ENCODE data around the gene MKKS.
"Not testable (repeated sequence)": the region's sequence is repeated elsewhere in the genome, so short reads cannot be mapped to it uniquely, and the experiment has no call there.

The MKKS gene

DNA sequence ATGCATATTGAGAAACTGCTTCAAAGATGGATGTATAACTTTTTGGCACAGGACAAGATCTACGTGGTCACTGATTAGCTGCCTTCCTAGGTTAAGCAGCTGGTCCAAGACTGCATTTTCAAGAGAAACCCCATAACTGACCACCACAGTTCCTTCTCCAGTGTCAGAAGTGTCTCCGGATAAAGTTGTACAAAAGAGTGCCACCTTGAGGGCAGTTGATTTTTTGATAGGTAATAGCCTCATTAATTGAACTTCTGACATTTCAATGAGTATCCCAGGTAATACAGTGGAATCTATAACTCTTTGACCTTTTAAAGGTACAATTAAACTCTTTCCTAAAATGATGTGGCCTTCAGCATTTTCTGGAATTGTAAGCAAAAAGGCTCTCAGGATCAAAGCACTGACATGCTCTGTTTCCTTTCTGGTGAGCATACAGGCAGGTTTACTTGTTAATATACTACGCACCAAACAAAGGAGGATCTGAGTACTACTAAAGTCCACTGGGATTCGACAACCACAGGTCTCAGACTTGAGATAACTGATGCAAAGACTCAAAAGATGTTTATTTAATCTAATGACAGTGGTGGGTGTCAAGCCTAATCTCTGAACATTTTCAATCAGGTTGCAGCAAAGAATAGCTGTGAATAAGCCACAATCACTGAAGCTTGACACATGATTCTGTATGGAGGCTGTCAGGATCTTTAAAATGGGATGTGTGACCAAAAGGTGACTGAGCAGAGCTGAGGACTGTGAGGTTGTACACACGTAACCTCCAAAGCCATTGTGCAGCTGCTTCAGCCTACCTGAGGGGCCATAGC lies 21.2 kb downstream of the MKKS start:
- DNase-seq (ENCODE audit: low spot score) = no peak

DNA sequence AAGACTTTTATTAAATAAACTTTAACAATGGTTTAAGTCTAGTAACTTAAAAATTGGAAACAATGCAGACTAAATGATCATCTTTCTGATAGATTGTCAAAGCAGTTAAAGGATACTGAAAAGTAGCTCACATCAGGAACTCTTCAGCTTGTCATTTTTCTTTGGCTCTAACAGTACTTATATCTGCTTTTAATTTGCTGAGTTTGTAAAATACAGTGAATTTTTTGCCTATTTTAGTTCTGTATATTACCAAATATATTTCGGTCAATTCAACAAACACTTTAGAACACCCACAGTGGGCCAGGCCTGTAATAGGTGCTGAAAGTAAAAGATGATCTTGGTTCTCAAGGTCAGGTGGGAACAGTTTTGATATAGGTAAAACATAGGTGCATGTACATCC lies 22.3 kb downstream of the MKKS start:
- DNase-seq (ENCODE audit: low spot score) = no peak

DNA sequence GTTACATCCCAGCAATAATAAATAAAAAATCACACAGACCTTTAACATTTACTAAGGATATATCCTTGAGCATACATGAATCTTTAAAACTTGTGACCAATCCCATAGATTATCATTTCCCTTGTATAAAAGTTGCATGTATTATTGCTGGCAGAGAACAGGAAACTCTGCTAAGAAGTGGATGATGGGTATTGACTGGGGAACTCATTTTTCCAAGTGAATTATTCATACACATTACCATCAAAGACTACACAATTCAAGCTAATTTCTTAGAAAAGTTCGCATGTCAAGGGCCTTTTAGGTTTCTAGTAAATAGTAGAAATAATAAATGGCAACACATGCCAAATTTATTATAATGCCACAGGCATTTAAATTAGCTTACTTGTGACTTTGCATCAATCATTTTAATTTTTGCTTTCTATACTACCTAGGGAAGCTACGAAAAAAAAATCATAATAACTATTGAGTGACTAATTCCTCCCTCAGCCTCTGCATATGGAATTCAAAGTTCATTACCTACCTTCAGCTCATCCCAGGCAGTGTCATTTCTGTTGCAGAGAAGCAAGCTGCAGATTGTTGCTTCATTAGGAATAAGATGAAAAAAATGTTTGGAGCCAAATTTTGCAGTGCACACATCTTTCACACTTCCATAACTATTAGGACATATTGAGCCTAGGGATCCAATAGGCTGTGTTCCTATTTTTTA lies 25.8 kb downstream of the MKKS start:
- no peak for DNase-seq (ENCODE audit: low spot score)

DNA sequence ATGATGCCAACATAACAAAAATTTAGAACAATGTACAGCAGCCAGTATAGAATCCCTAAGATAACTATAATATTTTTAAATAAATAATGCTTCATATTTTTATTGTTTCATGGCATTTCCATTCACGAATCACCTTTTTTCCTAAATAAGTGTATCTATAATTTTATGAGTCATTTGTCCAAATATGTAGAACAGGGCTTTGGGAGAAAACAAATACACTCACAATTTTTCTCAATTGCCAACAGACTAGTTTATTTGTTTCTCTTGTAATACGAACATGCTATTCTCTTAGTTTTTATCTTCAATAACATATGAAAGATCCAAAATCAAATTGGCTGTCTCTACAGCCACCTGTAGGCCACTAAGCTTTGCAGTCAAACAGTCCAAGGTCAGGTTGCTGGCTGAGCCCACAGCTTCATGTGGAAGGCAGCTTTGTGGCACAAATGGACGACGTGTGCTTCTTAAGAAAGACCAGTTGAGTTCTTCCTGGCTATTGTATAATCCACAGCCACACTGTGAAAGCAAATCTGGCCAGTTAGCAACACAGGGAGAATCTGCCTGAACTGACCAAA lies 29.0 kb downstream of the MKKS start:
- no peak for DNase-seq (ENCODE audit: low spot score)

DNA sequence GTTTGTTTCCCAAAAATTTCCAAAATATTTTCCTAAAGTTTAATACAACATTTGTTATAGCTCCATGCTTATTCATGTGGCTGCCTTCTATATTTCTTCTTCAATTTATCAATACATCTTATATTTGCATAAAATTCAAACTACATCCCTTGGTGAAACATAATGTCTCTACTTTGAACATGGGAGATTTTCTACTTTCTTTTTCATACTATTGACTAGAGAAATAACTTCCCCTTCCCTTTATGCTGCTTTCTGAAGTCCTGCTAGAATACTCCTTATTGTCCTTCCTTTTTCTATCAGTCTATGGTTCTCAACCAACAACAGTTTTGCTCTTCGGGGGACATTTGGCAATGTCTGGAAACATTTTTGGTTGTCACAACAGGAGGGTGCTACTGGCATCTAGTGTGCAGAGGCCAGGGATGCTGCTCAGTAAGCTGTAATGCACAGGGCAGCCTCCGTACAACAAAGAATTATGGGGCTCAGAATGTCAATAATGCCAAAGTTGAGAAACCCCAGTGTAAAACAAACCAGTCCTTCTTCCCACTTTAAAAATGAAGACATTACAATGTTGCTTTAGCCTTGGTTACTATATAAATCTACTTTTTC lies 29.9 kb downstream of the MKKS start:
- DNase-seq (ENCODE audit: low spot score) = no peak

DNA sequence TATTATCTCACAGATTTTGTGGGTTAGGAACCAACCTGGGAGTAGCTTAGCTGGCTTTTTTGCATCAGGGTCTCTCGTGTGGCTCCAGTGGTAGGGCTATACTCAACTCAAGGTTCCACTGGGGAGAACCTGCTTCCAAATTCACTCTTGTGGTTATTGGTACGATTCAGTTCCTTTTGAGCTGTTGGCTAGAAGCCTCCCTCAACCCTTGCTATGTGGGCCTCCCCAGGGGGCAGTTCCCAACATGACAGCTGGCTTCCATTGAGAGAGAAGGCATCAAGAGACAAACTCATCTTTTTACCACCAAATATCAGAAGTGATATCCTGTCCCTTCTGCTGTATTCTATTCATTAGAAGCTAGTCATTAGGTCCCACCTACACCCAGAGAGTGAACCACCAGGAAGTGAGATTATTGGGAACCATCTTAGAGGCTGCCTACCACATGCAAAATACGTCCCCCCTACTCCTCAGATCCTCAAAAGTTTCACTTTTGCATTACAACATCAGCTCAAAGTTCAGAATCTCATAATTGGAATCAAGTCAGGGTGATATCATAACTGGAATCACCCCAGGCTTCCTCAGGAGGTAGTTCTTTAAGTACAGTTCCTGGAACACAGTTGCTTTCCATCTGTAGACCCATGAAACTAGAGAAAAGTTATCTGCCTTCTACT lies 30.9 kb downstream of the MKKS start:
- no peak for DNase-seq (ENCODE audit: low spot score)

DNA sequence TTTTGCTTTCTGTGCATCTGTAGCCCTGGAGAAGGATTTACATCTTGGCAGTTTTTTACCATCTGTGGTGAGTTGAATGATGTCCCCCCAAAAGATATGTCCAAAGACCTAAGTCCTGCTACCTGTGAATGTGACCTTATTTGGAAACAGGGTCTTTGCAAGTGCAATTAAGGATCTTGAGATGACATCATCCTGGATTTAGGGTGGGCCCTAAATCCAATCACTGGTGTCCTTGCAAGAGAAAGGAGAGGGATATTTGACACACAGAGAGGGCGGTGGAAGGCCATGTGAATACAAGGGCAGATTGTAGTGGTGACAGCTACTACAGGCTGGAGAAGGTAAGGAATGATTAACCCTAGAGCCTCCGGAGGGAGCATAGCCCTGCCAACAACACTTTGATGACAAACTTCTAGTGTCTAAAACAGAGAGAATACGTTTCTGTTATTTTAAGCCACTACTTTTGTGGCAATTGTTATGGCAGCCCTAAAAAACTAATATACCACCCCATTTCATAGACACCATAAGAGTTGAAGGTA lies 35.1 kb downstream of the MKKS start:
- no peak for DNase-seq (ENCODE audit: low spot score)

DNA sequence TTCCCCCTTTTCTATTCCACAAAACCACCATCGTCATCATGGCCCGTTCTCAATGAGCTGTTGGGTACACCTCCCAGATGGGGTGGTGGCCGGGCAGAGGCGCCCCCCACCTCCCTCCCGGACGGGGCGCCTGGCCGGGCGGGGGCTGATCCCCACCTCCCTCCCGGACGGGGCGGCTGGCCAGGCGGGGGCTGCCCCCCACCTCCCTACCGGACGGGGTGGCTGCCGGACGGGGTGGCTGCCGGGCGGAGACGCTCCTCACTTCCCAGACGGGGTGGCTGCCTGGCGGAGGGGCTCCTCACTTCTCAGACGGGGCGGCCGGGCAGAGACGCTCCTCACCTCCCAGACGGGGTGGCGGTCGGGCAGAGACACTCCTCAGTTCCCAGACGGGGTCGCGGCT lies 39.3 kb downstream of the MKKS start:
- DNase-seq (ENCODE audit: low spot score) = not testable (repeated sequence)

DNA sequence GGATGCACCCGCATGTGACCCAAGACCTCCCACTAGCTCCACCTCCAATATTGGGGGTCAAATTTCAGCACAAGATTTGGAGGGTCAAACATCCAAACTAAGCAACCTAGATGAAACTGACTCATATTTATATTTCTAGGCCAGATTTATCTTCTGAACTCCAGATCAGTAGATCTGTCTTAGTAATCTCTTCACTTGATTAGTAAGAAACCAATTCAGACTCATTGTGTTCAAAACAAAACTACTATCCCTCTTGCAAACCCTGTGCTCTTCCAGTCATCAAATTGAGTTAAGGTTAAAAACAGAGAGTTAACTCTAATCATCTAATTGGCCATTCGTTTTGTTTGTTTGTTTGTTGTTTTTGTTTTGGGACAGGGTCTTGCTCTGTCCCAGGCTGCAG lies 43.3 kb downstream of the MKKS start:
- DNase-seq (ENCODE audit: low spot score) = no peak

DNA sequence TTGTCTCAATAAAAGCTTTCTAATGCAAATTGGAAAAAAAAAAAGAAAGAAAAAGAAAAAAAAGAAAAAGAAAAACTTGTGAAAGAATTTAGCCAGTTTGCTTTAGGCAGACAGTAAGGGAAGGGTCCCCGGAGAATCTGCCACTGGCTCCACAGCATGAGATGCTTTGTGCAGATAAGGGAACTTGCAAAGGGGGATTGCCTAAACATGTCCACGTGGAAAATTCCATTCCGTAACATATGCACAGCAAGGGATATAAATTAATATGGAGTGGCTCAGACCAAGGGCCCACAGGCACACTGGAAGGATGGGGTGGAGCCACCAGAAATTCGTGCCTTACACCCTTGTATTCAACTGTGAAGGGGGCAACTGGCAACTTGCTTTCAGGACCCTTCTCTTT lies 45.4 kb downstream of the MKKS start:
- DNase-seq (ENCODE audit: low spot score) = no peak

DNA sequence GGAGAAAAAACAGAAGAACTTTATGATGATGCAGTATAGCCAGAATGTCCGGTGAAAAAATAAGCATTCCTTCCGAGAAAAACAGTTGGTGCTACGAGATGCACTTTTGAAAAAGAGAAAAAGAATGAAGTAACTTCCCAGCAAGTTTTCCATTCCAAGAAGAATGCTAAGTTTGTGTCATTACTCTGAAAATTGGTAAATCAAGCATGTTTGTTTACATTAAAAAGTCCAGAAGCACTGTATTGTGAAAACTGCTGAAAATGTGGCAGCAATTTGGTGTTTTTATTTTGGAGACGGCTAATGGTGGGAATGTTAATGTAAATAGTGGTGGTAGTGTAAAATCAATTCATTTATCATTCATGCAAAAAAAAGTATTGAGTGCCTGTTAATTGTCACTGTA lies 46.3 kb downstream of the MKKS start:
- DNase-seq (ENCODE audit: low spot score) = no peak

DNA sequence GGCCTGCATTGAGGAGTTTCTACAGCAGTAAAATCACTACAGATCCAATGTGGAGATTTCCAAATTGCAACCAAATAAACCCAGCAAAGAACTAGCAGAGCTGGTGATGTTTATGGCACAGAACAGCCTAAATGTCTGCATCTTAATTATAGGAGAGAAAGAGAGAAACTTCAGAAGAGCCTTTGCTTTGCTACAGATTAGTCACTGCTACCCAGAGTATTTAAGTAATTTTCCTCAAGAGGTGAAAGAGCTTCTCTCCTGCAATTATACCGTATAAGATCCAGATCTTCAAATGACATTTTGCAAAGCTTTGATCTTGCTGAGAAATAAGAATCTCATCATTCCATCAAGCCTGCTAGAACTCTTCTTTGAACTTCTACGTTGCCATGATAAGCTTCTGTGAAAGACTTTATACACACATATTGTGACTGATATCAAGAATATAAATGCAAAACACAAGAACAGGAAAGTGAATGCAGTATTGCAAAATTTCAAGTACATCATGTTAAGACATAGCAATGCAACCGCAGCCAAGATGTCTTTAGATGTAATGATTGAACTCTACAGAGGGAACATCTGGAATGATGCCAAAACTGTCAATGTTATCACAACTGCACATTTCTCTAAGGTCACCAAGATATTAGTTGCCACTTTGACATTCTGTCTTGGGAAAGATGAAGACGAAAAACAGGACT lies 48.0 kb downstream of the MKKS start:
- no peak for DNase-seq (ENCODE audit: low spot score)

DNA sequence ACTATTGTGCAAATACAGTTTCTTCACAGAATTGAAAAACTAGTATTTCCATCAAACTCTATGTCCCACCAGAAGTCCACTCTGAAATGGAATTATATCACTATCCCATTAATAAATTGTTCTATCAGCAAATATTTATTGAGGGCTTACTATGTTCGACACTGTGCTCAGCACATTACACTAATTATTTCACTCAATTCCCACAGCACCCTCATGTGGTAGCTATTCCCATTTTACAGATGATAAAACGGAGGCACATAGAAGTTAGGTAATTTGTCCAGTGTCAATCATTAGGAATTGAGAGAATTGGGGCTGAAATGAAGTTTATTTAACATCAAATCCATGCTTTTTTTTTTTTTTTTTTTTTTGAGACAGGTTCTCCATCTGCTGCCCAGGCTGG lies 52.5 kb downstream of the MKKS start:
- DNase-seq (ENCODE audit: low spot score) = no peak

DNA sequence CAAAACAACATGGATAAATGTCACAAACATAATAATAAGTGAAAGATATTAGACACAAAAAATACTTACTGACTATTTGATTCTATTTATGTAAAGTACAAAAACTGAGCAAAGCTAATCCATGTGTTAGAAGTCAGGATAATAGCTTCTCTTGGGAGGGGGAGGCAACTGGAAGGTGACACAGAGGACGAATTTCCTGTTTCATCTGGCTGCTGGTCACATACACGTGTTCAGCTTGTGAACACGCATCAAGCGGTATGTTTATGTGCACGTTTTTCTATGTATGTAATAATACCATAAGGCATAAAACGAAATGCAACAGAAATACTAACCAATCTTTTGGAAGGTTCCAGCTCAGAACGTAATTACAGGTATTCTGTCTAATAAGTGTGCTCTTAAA lies 54.3 kb downstream of the MKKS start:
- no peak for DNase-seq (ENCODE audit: low spot score)

DNA sequence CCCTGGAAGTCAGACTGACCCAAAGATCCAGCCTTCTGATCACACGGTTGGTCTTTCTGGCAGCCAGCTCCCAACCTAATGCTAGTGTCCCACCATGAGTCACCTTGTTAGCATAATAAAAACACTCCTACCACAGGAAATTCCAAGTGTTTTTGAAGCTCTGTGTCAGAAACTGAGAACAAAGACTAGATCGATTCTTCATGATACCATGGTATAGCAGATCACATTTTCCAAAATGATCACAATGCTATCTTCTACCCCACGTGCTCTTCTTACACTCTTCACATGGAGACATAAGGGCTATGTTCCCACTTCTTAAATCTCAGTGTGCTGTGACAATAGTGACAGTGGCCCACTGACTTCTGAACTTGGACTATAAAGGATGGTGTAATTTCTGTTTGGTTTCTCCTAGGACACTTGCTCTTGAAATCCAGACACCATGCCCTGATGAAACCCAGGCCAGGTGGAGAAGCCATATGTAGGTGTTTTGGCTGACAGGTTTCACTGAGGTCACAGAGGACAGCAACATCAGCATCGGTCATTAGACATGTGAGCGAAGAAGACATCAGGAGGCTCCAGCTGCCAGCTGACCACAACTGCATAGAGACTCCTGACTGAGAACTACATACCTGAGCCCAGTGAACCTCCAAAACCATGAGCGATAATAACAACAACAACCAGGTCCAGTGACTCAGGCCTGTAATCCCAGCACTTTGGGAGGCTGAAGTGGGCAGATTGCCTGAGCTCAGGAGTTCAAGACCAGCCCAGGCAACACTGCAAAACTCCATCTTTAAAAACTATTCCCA lies 57.5 kb downstream of the MKKS start:
- no peak for DNase-seq (ENCODE audit: low spot score)

DNA sequence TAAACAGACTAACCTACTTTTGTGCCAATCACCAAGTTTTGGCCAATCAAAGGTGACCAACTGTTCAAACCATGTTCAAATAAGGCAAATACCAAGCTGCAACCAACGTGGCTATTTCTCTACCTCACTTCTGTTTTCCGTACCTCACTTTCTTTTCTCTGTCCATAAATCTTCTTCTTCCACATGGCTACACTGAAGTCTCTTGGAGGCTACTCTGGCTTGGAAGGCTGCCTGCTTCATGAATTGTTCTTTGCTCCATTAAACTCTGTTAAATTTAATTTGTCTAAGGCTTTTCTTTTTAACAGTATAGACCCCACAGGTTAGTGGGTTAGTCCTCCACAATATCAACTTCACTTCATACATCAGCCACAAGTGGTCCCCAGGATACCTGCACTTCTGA lies 58.8 kb downstream of the MKKS start:
- DNase-seq (ENCODE audit: low spot score) = no peak

DNA sequence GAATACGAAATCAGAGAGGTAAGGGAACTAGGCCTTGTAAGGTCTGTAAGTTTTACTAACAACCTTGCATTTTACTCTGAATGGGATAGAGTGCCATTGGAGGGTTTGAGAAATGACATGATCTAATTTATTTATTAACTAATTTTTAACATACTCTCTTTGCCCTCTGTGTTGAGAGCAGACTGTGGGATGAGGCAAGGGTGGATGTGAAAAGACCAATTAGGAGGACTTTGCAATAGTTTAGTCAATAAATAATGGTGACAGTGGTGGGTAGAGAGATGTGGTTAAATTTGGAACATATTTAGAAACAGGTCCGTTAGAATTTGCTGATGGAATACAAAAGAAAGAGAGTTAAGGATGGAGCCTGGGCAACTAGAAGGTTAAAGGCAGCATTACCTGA lies 60.0 kb downstream of the MKKS start:
- DNase-seq (ENCODE audit: low spot score) = no peak

DNA sequence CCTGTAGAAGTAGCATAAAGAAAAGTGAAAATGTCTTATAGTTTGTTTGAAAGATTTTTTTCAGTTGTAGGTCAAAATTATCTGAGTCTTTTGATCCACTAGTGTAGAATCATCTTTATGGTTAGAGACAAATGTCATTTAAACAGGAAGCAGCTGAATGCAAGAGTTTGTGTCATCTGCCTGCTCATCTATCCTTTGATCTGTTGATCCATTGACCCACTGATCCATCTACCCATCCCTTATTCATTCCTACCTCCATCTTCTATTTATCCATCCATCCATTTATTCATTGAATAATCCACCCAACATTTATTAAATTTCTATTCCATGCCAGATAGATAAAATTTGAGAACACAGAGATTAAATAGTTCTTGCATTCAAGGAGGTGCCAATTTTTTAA lies 62.6 kb downstream of the MKKS start:
- DNase-seq (ENCODE audit: low spot score) = no peak

DNA sequence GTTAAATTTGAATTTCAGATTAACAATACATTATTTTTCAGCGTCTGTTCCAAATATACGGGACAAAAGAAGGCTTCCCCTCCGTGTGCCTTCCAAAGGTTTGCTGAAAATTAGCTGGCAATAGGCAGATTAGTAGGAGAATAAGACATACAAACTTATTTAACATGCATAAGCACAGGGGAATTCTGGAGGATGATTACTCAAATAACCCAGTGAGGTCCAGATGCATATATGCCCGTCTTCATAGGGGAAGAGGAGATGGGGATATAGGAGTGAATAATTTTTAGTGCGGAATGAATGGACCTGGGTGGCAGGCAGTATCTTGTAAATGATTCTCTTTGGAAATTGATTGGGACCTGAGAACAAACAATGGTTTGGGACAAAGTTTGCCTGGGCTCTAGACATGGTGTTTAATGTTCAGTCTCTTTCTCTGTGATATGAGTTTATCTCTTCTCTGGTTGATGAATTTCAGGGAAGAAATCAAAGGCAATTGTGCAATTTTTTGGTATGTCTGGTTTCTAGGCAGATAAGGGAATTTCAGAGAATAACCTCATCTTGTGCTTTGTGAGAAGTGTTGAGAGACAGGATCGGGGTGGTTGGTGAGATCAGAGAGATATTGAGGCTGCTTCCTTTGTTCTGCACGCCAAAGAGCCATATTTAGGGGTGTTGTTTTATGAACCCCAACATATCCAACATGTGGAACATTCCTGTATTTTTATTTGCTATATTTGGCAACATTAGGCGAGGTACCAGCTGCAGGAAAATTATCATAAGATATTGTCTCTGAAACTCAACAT lies 63.7 kb downstream of the MKKS start:
- DNase-seq (ENCODE audit: low spot score) = no peak

DNA sequence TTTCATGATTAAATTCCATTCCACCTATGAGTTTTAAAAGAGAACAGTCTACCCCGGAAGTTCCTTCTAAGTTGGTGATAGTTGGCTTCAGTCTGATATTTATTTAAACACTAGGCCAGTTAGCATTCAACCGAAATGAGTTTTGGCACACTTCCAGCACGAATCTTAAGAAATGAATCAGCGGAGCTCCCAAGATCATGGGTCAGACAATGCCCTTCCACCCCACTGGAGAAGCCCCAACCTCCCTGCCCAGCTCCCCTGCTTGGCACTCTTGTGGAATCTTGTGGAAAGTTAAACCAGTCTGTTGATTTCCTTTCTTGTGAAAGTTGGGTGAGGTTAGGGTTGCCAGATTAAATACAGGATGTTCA lies 64.3 kb downstream of the MKKS start:
- DNase-seq (ENCODE audit: low spot score) = no peak
